Karpas-422 (cell line): ENCODE data around the gene GRAMD2A. TPM values are rescaled to one million over a fixed set of nuclear protein-coding genes. Genes with fewer than 3 reads are reported as not detected.

ENCODE experiments used
- DNase-seq: peaks from one replicate; pipeline ENCODE4 v3.0.0-alpha.2; 2015
- H2AFZ ChIP-seq: fragments of 200-600 bp; sonication (generic); 2 replicates; pipeline ENCODE4 v1.6.1; 2014; ENCODE audit warnings: antibody characterized with exemption, low read length, mixed read lengths
- H3K27ac ChIP-seq: fragments of 200-600 bp; sonication (generic); 2 replicates; pipeline ENCODE4 v1.5.1; 2014; ENCODE audit warnings: mild to moderate bottlenecking, low read length, moderate library complexity
- H3K27me3 ChIP-seq: fragments of 200-600 bp; sonication (generic); 2 replicates; pipeline ENCODE4 v1.6.1; 2014; ENCODE audit warnings: low read length, mixed read lengths
- H3K36me3 ChIP-seq: fragments of 200-600 bp; sonication (generic); 2 replicates; pipeline ENCODE4 v1.6.1; 2014; ENCODE audit warnings: low read length, mixed read lengths; ENCODE audit not compliant: insufficient read depth
- H3K4me1 ChIP-seq: fragments of 200-600 bp; sonication (generic); 2 replicates; pipeline ENCODE4 v1.6.1; 2014; ENCODE audit warnings: mild to moderate bottlenecking, low read length, mixed read lengths
- H3K4me2 ChIP-seq: fragments of 200-600 bp; sonication (generic); 2 replicates; pipeline ENCODE4 v1.6.1; 2014; ENCODE audit warnings: low read length, low read depth, mild to moderate bottlenecking; ENCODE audit not compliant: poor library complexity, severe bottlenecking
- H3K4me3 ChIP-seq: fragments of 200-600 bp; sonication (generic); 2 replicates; pipeline ENCODE4 v1.5.1; 2014; ENCODE audit warnings: mild to moderate bottlenecking, antibody characterized with exemption, low read length, mixed read lengths
- H3K79me2 ChIP-seq: fragments of 200-600 bp; sonication (generic); 2 replicates; pipeline ENCODE4 v1.6.1; 2014; ENCODE audit warnings: mild to moderate bottlenecking, low read length, mixed read lengths
- H3K9ac ChIP-seq: fragments of 200-600 bp; sonication (generic); 2 replicates; pipeline ENCODE4 v1.6.0; 2014; ENCODE audit warnings: low read length
- H3K9me2 ChIP-seq: fragments of 200-600 bp; sonication (generic), shearing (Covaris generic); replicated peaks from 2 replicates; pipeline ENCODE4 v1.6.0; 2014; ENCODE audit warnings: mild to moderate bottlenecking, low read length, moderate library complexity; ENCODE audit not compliant: insufficient read depth
- H3K9me3 ChIP-seq: fragments of 300-700, 200-600 bp; sonication (generic); 2 replicates; pipeline ENCODE4 v1.6.1; 2014; ENCODE audit warnings: low read length, mixed read lengths
- H4K20me1 ChIP-seq: fragments of 200-600 bp; sonication (generic); 2 replicates; pipeline ENCODE4 v1.6.1; 2014; ENCODE audit warnings: mild to moderate bottlenecking, antibody characterized with exemption, low read length, low read depth; ENCODE audit not compliant: insufficient read depth
- total RNA-seq: library from RNA; depleted of rRNA; stranded (reverse); fragments of >200 nt; shearing (Covaris generic); gene quantifications from 2 replicates; pipeline ENCODE4 v1.2.3, GENCODE V29; 2014; ENCODE audit warnings: low replicate concordance

GRAMD2A gene
- total RNA-seq, 1 experiment from 2014 or later: not detected

- H3K79me2 ChIP-seq: no peaks in the 10 kb centered on the region
- H3K4me3 ChIP-seq: no peak overlapping the region
- no peaks in the 10 kb centered on the region for H3K4me1 ChIP-seq
- H3K9ac ChIP-seq: no peak overlapping the region
- H3K9me2 ChIP-seq: no peaks in the 10 kb centered on the region
- DNase-seq: no peak
- H4K20me1 ChIP-seq: peaks cover 83% of the 10 kb centered on the region
- H3K4me2 ChIP-seq: no peak overlapping the region
- H3K27ac ChIP-seq: no peak overlapping the region
- H2AFZ ChIP-seq: no peak overlapping the region
- peaks cover 89% of the 10 kb centered on the region for H3K36me3 ChIP-seq
- no peaks in the 10 kb centered on the region for H3K27me3 ChIP-seq
- H3K9me3 ChIP-seq: no peaks in the 10 kb centered on the region
Measured at GRCh38 chr15:72205896-72206676, 8.5 kb upstream of the GRAMD2A start.

GRCh38 chr15:72205273-72205672 is 7.7 kb upstream of the GRAMD2A start:
- Histone ChIP-seq H3K36me3 (peaks cover 91% of the 10 kb centered on the region), H4K20me1 (peaks cover 84% of the 10 kb centered on the region), H3K9ac (no peak overlapping the region)

GRCh38 chr15:72203507-72203837 is 5.9 kb upstream of the GRAMD2A start:
- Histone ChIP-seq H2AFZ (no peak overlapping the region), H3K36me3 (peaks cover 93% of the 10 kb centered on the region), H3K27ac (no peak overlapping the region), H3K9me2 (no peaks in the 10 kb centered on the region), H3K4me1 (no peaks in the 10 kb centered on the region), H3K79me2 (no peaks in the 10 kb centered on the region), H3K9me3 (no peaks in the 10 kb centered on the region), H3K27me3 (no peaks in the 10 kb centered on the region), H4K20me1 (peaks cover 79% of the 10 kb centered on the region), H3K4me3 (no peak overlapping the region), H3K4me2 (no peak overlapping the region), H3K9ac (no peak overlapping the region)
- DNase-seq: no peak

More at GRCh38 chr15:72205273-72205672, 7.7 kb upstream of the GRAMD2A start:
- H3K9me2 ChIP-seq: no peaks in the 10 kb centered on the region
- no peaks in the 10 kb centered on the region for H3K9me3 ChIP-seq
- H3K4me3 ChIP-seq: no peak overlapping the region
- H3K4me2 ChIP-seq: no peak overlapping the region
- no peaks in the 10 kb centered on the region for H3K4me1 ChIP-seq
- H3K79me2 ChIP-seq: no peaks in the 10 kb centered on the region
- no peaks in the 10 kb centered on the region for H3K27me3 ChIP-seq
- no peak overlapping the region for H3K27ac ChIP-seq
- peak; percentile 40 for DNase-seq
- no peak overlapping the region for H2AFZ ChIP-seq

- Histone ChIP-seq H3K9me2 (no peaks in the 10 kb centered on the region), H3K4me2 (no peak overlapping the region), H3K4me3 (no peak overlapping the region), H3K27me3 (no peaks in the 10 kb centered on the region), H3K4me1 (no peaks in the 10 kb centered on the region), H3K9me3 (no peaks in the 10 kb centered on the region), H3K27ac (no peak overlapping the region), H3K36me3 (peaks cover 90% of the 10 kb centered on the region), H2AFZ (no peak overlapping the region), H3K9ac (no peak overlapping the region), H3K79me2 (no peaks in the 10 kb centered on the region), H4K20me1 (peaks cover 76% of the 10 kb centered on the region)
- no peak for DNase-seq
Measured at GRCh38 chr15:72202801-72203506, 5.4 kb upstream of the GRAMD2A start.

- Histone ChIP-seq H3K9ac (no peak overlapping the region), H3K4me3 (no peak overlapping the region), H3K79me2 (no peaks in the 10 kb centered on the region), H2AFZ (no peak overlapping the region), H3K4me1 (no peaks in the 10 kb centered on the region), H3K27me3 (no peaks in the 10 kb centered on the region), H3K4me2 (no peak overlapping the region), H3K9me3 (no peaks in the 10 kb centered on the region), H4K20me1 (peaks cover 70% of the 10 kb centered on the region), H3K9me2 (no peaks in the 10 kb centered on the region), H3K36me3 (peaks cover 84% of the 10 kb centered on the region), H3K27ac (no peak overlapping the region)
- DNase-seq: no peak
Measured at GRCh38 chr15:72202302-72202701, 4.7 kb upstream of the GRAMD2A start.

- no peak overlapping the region for H3K9ac ChIP-seq
- H3K4me2 ChIP-seq: no peak overlapping the region
- H3K27me3 ChIP-seq: no peaks in the 10 kb centered on the region
- no peak overlapping the region for H3K4me3 ChIP-seq
- H3K79me2 ChIP-seq: no peaks in the 10 kb centered on the region
- no peaks in the 10 kb centered on the region for H3K9me2 ChIP-seq
- H3K27ac ChIP-seq: no peak overlapping the region
- H4K20me1 ChIP-seq: peaks cover 63% of the 10 kb centered on the region
- H2AFZ ChIP-seq: no peak overlapping the region
- H3K9me3 ChIP-seq: no peaks in the 10 kb centered on the region
- DNase-seq: no peak
- H3K4me1 ChIP-seq: no peaks in the 10 kb centered on the region
- peaks cover 76% of the 10 kb centered on the region for H3K36me3 ChIP-seq
Measured at GRCh38 chr15:72201391-72201921, 3.9 kb upstream of the GRAMD2A start.

- peaks cover 68% of the 10 kb centered on the region for H3K36me3 ChIP-seq
- H3K27ac ChIP-seq: no peak overlapping the region
Measured at GRCh38 chr15:72200395-72201237, 3.0 kb upstream of the GRAMD2A start.

More at GRCh38 chr15:72200395-72201237, 3.0 kb upstream of the GRAMD2A start:
- Histone ChIP-seq H3K4me2 (no peak overlapping the region), H3K9me2 (no peaks in the 10 kb centered on the region), H4K20me1 (peaks cover 55% of the 10 kb centered on the region), H3K9me3 (no peaks in the 10 kb centered on the region), H3K79me2 (no peaks in the 10 kb centered on the region), H3K4me1 (no peaks in the 10 kb centered on the region), H3K4me3 (no peak overlapping the region), H3K9ac (no peak overlapping the region), H3K27me3 (no peaks in the 10 kb centered on the region), H2AFZ (no peak overlapping the region)
- no peak for DNase-seq
